Caco-2 (cell line): ENCODE data around the gene NPLOC4. TPM values are rescaled to one million over a fixed set of nuclear protein-coding genes. Genes with fewer than 3 reads are reported as not detected.
A peak's percentile ranks its signal among the peaks of the same experiment; 100 is the strongest.

Experiments used
- BruUV-seq: library from RNA; stranded (reverse); fragments of 400-500 nt; replicated peaks from 2 replicates; lab custom pipeline; 2021; lab: Mats Ljungman, UMichigan
- CTCF ChIA-PET: fragments of 300-600 bp; sonication (Branson Sonifier 250); formaldehyde crosslinking; loops from one replicate; lab custom pipeline; 2022; ENCODE audit warnings: antibody characterized with exemption; lab: Charles Lee
- POLR2A ChIA-PET: fragments of 300-600 bp; sonication (Branson Sonifier 250); formaldehyde crosslinking; loops from one replicate; lab custom pipeline; 2022; ENCODE audit warnings: antibody characterized with exemption; lab: Charles Lee
- DNase-seq, 2 experiments: peaks; one replicate each; pipeline versions ENCODE4 v3.0.0 to v3.0.0-alpha.2; 2020 to 2022
- H3K27me3 ChIP-seq: replicated peaks from 2 replicates; pipeline ENCODE4 v1.6.0; 2011; ENCODE audit warnings: low read length; ENCODE audit not compliant: control insufficient read depth, insufficient read depth
- H3K36me3 ChIP-seq: 2 replicates; pipeline ENCODE4 v1.5.1; 2011; ENCODE audit warnings: low read length; ENCODE audit not compliant: control insufficient read depth, insufficient read depth
- H3K4me1 ChIP-seq: fragments of 250-450 bp; sonication (Bioruptor Pico); 2 replicates; pipeline ENCODE4 v1.5.1; 2020; ENCODE audit warnings: mild to moderate bottlenecking
- H3K4me3 ChIP-seq: 2 replicates; pipeline ENCODE4 v1.5.1; 2011; ENCODE audit warnings: low read depth, mild to moderate bottlenecking, control low read depth, low read length
- H3K9me3 ChIP-seq: fragments of 250-450 bp; sonication (Bioruptor Pico); 2 replicates; pipeline ENCODE4 v1.5.1; 2020; ENCODE audit warnings: mild to moderate bottlenecking, moderate library complexity
- H3K27ac Mint-ChIP-seq: one replicate; pipeline ENCODE4 v1.8.0; 2022; ENCODE audit warnings: mixed read lengths; ENCODE audit not compliant: unreplicated experiment
- H3K27me3 Mint-ChIP-seq: one replicate; pipeline ENCODE4 v1.8.0; 2022; ENCODE audit warnings: mixed read lengths; ENCODE audit not compliant: insufficient read depth, unreplicated experiment
- H3K36me3 Mint-ChIP-seq: one replicate; pipeline ENCODE4 v1.8.0; 2022; ENCODE audit warnings: mild to moderate bottlenecking, mixed read lengths; ENCODE audit not compliant: insufficient read depth, unreplicated experiment
- H3K4me1 Mint-ChIP-seq: one replicate; pipeline ENCODE4 v1.8.0; 2022; ENCODE audit warnings: low read depth, mixed read lengths; ENCODE audit not compliant: unreplicated experiment
- H3K4me3 Mint-ChIP-seq: one replicate; pipeline ENCODE4 v1.8.0; 2022; ENCODE audit warnings: mild to moderate bottlenecking, moderate library complexity, mixed read lengths; ENCODE audit not compliant: unreplicated experiment
- H3K9me3 Mint-ChIP-seq: one replicate; pipeline ENCODE4 v1.8.0; 2022; ENCODE audit warnings: mixed read lengths; ENCODE audit not compliant: unreplicated experiment
- intact Hi-C: fragments of 100-400 bp; cut with micrococcal nuclease; formaldehyde crosslinking; loops from one replicate; pipeline ENCODE4 v1.10.0; 2022; ENCODE audit not compliant: unreplicated experiment
- total RNA-seq: library from RNA; stranded (reverse); gene quantifications from 2 replicates; pipeline ENCODE4 v1.2.3, GENCODE V29; 2022
- TF ChIP-seq, protein P1 (sequence below), 2 experiments: fragments of 200-600 bp in 1 of 2; IDR thresholded peaks; 1 replicate in 1 of 2; 2 replicates in 1 of 2; pipeline versions ENCODE4 v1.5.1 to v1.8.0; 2011 to 2022; ENCODE audit warnings: antibody characterized with exemption in 1 of 2, control low read depth in 1 of 2, inconsistent platforms in 1 of 2, low read depth in 1 of 2, low read length in 1 of 2, mild to moderate bottlenecking in 1 of 2, moderate library complexity in 1 of 2; ENCODE audit not compliant: insufficient read depth in 1 of 2, severe bottlenecking in 1 of 2, unreplicated experiment in 1 of 2

NPLOC4 gene
- total RNA-seq, 1 experiment from 2014 or later: 139 TPM

DNA sequence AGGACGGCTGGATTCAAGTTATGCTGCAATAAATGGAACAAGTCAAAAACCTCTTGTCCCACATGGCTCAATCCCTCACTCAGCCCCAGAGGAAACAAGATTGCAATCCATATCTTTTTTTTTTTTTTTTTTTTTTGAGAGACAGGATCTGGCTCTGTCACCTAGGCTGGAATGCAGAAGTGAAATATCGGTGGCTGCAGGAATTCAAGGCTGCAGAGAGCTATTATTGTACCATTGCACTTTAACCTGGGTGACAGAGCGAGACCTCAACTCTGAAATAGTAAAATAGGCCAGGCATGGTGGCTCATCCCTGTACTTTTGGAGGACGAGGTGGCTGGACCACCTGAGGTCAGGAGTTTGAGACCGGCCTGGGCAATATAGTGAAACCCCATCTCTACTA, 22.1 kb upstream of the NPLOC4 start:
- Mint-ChIP-seq H3K27me3 (no peaks in the 10 kb centered on the region), H3K27ac (no peak overlapping the region), H3K9me3 (no peaks in the 10 kb centered on the region), H3K4me3 (no peak overlapping the region), H3K4me1 (no peaks in the 10 kb centered on the region), H3K36me3 (no peaks in the 10 kb centered on the region)
- H3K9me3 ChIP-seq: no peaks in the 10 kb centered on the region
- BruUV-seq: no TSS peak
- DNase-seq: peak in 1 of 2 experiments; percentile 52
- H3K27me3 ChIP-seq: no peaks in the 10 kb centered on the region
- ChIA-PET CTCF (interaction anchor here (0.6 kb wide), 3 partner anchors 32 to 73 kb away, joined by 3 read pairs; no protein-coding TSS in a partner anchor), POLR2A (no interaction called here)
- H3K36me3 ChIP-seq: no peaks in the 10 kb centered on the region
- peaks cover 13% of the 10 kb centered on the region for H3K4me1 ChIP-seq
- intact Hi-C loops: no loop called here
- TF ChIP-seq, protein P1, sequence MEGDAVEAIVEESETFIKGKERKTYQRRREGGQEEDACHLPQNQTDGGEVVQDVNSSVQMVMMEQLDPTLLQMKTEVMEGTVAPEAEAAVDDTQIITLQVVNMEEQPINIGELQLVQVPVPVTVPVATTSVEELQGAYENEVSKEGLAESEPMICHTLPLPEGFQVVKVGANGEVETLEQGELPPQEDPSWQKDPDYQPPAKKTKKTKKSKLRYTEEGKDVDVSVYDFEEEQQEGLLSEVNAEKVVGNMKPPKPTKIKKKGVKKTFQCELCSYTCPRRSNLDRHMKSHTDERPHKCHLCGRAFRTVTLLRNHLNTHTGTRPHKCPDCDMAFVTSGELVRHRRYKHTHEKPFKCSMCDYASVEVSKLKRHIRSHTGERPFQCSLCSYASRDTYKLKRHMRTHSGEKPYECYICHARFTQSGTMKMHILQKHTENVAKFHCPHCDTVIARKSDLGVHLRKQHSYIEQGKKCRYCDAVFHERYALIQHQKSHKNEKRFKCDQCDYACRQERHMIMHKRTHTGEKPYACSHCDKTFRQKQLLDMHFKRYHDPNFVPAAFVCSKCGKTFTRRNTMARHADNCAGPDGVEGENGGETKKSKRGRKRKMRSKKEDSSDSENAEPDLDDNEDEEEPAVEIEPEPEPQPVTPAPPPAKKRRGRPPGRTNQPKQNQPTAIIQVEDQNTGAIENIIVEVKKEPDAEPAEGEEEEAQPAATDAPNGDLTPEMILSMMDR (IDR thresholded peaks at IDR 0.05; ENCODE audit: insufficient read depth in 1 of 2, low read depth in 1 of 2, low read length in 1 of 2, severe bottlenecking in 1 of 2, unreplicated experiment in 1 of 2): no peak
- no peak overlapping the region for H3K4me3 ChIP-seq

DNA sequence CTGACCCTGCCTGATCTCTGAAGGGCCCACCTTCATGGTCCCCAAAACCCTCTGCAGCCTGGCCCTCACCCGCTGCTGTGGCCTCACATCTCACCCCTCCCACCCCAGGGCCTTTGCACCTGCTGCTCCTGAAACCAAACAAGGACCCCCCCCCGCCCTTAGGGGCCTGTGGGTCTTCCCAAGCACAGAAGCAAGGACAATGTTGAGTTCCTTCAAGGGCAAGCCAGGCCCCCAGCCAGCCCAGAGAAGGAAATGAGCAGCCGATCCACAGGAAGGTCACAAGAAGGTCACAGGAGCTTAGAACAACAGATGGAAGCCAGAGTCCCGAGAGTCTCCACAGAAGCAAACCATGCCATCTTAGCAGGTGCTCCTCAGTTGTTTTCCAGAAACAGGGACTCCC, 19.9 kb upstream of the NPLOC4 start:
- H3K27me3 ChIP-seq: no peaks in the 10 kb centered on the region
- DNase-seq: no peak
- H3K27ac Mint-ChIP-seq: no peak overlapping the region
- H3K4me1 ChIP-seq: peaks cover 13% of the 10 kb centered on the region
- no peaks in the 10 kb centered on the region for H3K36me3 ChIP-seq
- no peaks in the 10 kb centered on the region for H3K9me3 ChIP-seq
- ChIA-PET CTCF (no interaction called here), POLR2A (no interaction called here)
- TF ChIP-seq, protein P1 (IDR thresholded peaks at IDR 0.05; ENCODE audit: insufficient read depth in 1 of 2, low read depth in 1 of 2, low read length in 1 of 2, severe bottlenecking in 1 of 2, unreplicated experiment in 1 of 2): no peak
- no peaks in the 10 kb centered on the region for H3K36me3 Mint-ChIP-seq
- no TSS peak for BruUV-seq
- no peak overlapping the region for H3K4me3 Mint-ChIP-seq
- H3K27me3 Mint-ChIP-seq: no peaks in the 10 kb centered on the region
- H3K4me3 ChIP-seq: no peak overlapping the region
- H3K4me1 Mint-ChIP-seq: peaks cover 2% of the 10 kb centered on the region
- intact Hi-C loops: no loop called here
- H3K9me3 Mint-ChIP-seq: no peaks in the 10 kb centered on the region

DNA sequence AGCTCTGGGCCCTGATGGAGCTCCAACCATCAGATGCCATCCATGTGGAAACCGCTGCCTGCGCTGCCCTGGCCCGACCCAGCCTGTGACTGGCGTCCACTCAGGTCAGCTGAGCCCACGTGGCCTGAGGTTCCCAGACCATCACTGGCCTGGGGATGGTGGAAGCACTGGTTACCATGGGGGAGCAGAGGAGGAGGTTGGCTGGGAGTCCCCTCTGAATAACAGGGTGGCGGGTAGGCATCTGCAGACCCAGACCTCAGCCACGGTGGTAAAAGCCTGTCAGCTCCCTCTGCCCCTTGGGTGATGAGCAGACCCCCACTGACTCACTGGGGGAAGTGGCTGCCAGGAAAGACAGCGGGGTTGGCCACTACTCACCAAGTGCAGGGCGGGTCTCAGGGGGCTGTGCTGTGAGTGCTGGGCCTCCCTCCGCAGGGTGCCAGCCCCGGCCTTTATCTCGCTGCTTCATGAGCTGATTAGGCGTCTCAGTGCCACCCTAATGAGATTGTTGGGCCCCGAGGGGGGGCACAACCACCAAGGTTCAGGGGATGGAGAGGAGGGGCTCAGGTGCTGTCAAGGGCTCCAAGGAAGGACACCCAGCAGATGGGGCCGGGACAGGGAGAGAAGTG, 19.3 kb upstream of the NPLOC4 start, which contains the start of gene PDE6G:
PDE6G (minus strand) TSS at position 425 of the 626 bp plus-strand sequence. CDS start 3,237 bp downstream, outside the sequence.
- no peaks in the 10 kb centered on the region for H3K27me3 ChIP-seq
- Mint-ChIP-seq H3K27me3 (no peaks in the 10 kb centered on the region), H3K4me3 (no peak within 1 kb of the TSS), H3K4me1 (peaks cover 6% of the 10 kb centered on the region), H3K36me3 (no peaks in the 10 kb centered on the region), H3K27ac (no peak within 1 kb of the TSS), H3K9me3 (no peaks in the 10 kb centered on the region)
- intact Hi-C loops: no loop called here
- POLR2A ChIA-PET: interaction anchor here (1.3 kb wide), 1 partner anchor 11 kb away, joined by 4 read pairs; the partner anchor contains the start of gene CCDC137
- BruUV-seq: no TSS peak
- H3K9me3 ChIP-seq: no peaks in the 10 kb centered on the region
- no peaks in the 10 kb centered on the region for H3K36me3 ChIP-seq
- no peak within 1 kb of the TSS for H3K4me3 ChIP-seq
- H3K4me1 ChIP-seq: peaks cover 13% of the 10 kb centered on the region
- CTCF ChIA-PET: interaction anchor here (0.6 kb wide), 1 partner anchor 129 kb away, joined by 3 read pairs; no protein-coding TSS in a partner anchor
- TF ChIP-seq, protein P1 (IDR thresholded peaks at IDR 0.05; ENCODE audit: insufficient read depth in 1 of 2, low read depth in 1 of 2, low read length in 1 of 2, severe bottlenecking in 1 of 2, unreplicated experiment in 1 of 2): no peak
- no peak for DNase-seq
